Lower lobe of right lung (tissue), 2 donors: Measurements from ENCODE around the gene AGAP3. TPM values are rescaled to one million over a fixed set of nuclear protein-coding genes. Genes with fewer than 3 reads are reported as not detected.

ENCODE experiments used
- ATAC-seq, 2 donors: fragments of 200-7000 bp; cut with Tn5 transposase; one replicate each; pipeline ENCODE4 v1.9.1; 2020 to 2022; ENCODE audit warnings: mild to moderate bottlenecking in 2 of 2, moderate library complexity in 2 of 2
- DNase-seq: peaks from one replicate; pipeline ENCODE4 v3.0.0-alpha.2; 2020
- H3K27ac ChIP-seq: fragments of 200-600 bp; one replicate; pipeline ENCODE4 v1.8.0; 2022
- H3K27me3 ChIP-seq: fragments of 200-600 bp; one replicate; pipeline ENCODE4 v1.8.0; 2022; ENCODE audit warnings: low read depth
- H3K36me3 ChIP-seq: fragments of 200-600 bp; one replicate; pipeline ENCODE4 v1.8.0; 2022; ENCODE audit warnings: mild to moderate bottlenecking
- H3K4me1 ChIP-seq: fragments of 200-600 bp; one replicate; pipeline ENCODE4 v1.8.0; 2022
- H3K4me3 ChIP-seq: fragments of 200-600 bp; one replicate; pipeline ENCODE4 v1.8.0; 2022; ENCODE audit warnings: mild to moderate bottlenecking
- H3K9me3 ChIP-seq: fragments of 200-600 bp; one replicate; pipeline ENCODE4 v1.8.0; 2022
- intact Hi-C: fragments of 100-400 bp; cut with DNase I; formaldehyde crosslinking; loops from one replicate; pipeline ENCODE4 v1.11.0; 2022
- total RNA-seq: library from RNA; stranded (reverse); fragmentation: NEBNext Ultra II Directional; extraction: Animal tissue kit (Norgen Biotek cat#: 25700); gene quantifications from one replicate; pipeline ENCODE4 v1.2.1, GENCODE V29; 2021
- TF ChIP-seq, protein P1 (sequence below): fragments of 200-600 bp; IDR thresholded peaks from one replicate; pipeline ENCODE4 v1.8.0; 2022; ENCODE audit warnings: antibody characterized with exemption, mild to moderate bottlenecking
- donor health status: DM: no; HTN: yes; CAD: no; lungs with severe emphysema.

AGAP3 gene
- total RNA-seq, 1 donor from 2014 or later = 157 TPM

- H3K4me3 ChIP-seq = no peak overlapping the region
- H3K9me3 ChIP-seq = no peaks in the 10 kb centered on the region
- DNase-seq (no peak), ATAC-seq (no peak)
- H3K36me3 ChIP-seq = peaks cover 83% of the 10 kb centered on the region
- intact Hi-C loops = no loop called here
- no peak overlapping the region for H3K27ac ChIP-seq
- H3K27me3 ChIP-seq = no peaks in the 10 kb centered on the region
- TF ChIP-seq, protein P1, sequence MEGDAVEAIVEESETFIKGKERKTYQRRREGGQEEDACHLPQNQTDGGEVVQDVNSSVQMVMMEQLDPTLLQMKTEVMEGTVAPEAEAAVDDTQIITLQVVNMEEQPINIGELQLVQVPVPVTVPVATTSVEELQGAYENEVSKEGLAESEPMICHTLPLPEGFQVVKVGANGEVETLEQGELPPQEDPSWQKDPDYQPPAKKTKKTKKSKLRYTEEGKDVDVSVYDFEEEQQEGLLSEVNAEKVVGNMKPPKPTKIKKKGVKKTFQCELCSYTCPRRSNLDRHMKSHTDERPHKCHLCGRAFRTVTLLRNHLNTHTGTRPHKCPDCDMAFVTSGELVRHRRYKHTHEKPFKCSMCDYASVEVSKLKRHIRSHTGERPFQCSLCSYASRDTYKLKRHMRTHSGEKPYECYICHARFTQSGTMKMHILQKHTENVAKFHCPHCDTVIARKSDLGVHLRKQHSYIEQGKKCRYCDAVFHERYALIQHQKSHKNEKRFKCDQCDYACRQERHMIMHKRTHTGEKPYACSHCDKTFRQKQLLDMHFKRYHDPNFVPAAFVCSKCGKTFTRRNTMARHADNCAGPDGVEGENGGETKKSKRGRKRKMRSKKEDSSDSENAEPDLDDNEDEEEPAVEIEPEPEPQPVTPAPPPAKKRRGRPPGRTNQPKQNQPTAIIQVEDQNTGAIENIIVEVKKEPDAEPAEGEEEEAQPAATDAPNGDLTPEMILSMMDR = no peak
- no peaks in the 10 kb centered on the region for H3K4me1 ChIP-seq
Measured at GRCh38 chr7:151141855-151142685, 55.8 kb downstream of the AGAP3 start.

- no peak for DNase-seq
- no peak overlapping the region for H3K27ac ChIP-seq
- TF ChIP-seq, protein P1 = no peak
- no peaks in the 10 kb centered on the region for H3K27me3 ChIP-seq
- H3K9me3 ChIP-seq = no peaks in the 10 kb centered on the region
- H3K36me3 ChIP-seq = peaks cover 77% of the 10 kb centered on the region
- no peaks in the 10 kb centered on the region for H3K4me1 ChIP-seq
- H3K4me3 ChIP-seq = no peak overlapping the region
- ATAC-seq = no peak
- intact Hi-C loops = no loop called here
Measured at GRCh38 chr7:151142686-151143040, 56.4 kb downstream of the AGAP3 start.

GRCh38 chr7:151143261-151144015, 57.2 kb downstream of the AGAP3 start:
- Histone ChIP-seq H3K9me3 (no peaks in the 10 kb centered on the region), H3K4me1 (no peaks in the 10 kb centered on the region), H3K4me3 (no peak overlapping the region), H3K27me3 (no peaks in the 10 kb centered on the region), H3K36me3 (peaks cover 70% of the 10 kb centered on the region), H3K27ac (no peak overlapping the region)
- intact Hi-C loops = no loop called here
- TF ChIP-seq, protein P1 = no peak
- no peak for DNase-seq
- ATAC-seq = no peak

DNA sequence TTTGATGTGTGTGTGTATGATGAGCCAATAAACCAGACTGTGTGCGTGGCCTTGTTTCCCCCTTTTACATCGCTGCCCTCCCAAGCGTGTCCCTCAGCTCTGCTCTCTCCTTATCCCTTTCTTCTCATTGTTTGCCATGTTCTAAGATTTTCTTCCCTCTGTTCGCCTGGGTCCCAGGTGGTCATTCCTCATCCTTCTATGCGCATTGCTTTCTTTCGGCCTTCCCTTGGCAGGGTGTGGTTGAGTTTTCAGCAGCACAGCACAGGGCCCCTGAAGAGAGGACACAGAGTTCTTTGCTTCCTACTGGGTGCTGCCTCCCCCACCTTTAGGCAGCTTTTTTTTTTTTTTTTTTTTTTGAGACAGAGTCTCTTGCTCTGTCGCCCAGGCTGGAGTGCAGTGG, 58.1 kb downstream of the AGAP3 start:
- H3K9me3 ChIP-seq = no peaks in the 10 kb centered on the region
- DNase-seq (no peak), ATAC-seq (no peak)
- H3K4me1 ChIP-seq = no peaks in the 10 kb centered on the region
- no peaks in the 10 kb centered on the region for H3K27me3 ChIP-seq
- H3K4me3 ChIP-seq = no peak overlapping the region
- no peak overlapping the region for H3K27ac ChIP-seq
- intact Hi-C loops = no loop called here
- peaks cover 60% of the 10 kb centered on the region for H3K36me3 ChIP-seq
- TF ChIP-seq, protein P1 = no peak

DNA sequence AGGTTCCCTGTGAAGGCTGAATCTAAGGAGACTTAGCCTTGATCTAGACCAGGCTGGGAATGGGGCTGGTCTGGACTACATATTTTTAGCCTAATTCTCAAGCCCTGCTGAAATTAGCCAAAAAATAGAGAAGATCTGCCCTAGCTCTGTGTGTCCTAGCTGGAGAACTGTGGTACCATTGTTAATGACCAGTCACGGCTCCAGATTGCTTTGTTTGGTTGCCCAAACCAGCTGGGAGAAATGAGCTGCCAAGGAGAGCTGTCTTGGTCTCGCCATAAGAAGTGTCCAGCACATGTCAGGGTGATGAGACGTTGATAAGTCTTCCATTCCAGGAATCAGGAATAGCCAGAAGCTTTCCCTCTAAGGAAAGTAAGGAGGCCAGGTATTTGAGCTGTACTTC, 60.5 kb downstream of the AGAP3 start:
- Histone ChIP-seq H3K4me3 (no peak overlapping the region), H3K27ac (no peak overlapping the region), H3K4me1 (no peaks in the 10 kb centered on the region), H3K36me3 (peaks cover 36% of the 10 kb centered on the region), H3K9me3 (no peaks in the 10 kb centered on the region), H3K27me3 (peaks cover 3% of the 10 kb centered on the region)
- TF ChIP-seq, protein P1 = no peak
- intact Hi-C loops = no loop called here
- ATAC-seq = no peak
- no peak for DNase-seq
